ENCODE results near the gene ZG16.

DNA sequence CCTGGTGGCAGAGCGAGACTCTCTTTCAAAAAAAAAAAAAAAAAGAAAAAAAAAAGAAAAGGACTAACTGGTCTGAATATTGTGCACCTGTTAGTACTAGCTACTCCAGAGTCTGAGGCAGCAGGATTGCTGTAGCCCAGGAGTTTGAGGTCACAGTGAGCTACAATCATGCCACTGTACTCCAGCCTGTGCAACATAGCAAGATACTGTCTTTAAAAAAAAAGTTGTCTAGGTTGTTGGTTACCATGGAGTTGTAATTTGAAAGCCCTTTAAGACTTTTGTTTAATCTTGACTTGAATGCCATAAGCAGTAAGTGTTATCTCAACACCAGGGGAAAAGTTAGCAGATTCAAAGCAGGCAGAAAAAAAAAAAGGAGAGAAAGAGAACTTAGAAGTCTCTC is 21.4 kb upstream of the ZG16 start:
- TF ChIP-seq GATA2 (IDR thresholded peaks at IDR 0.05; ENCODE audit: low read depth, low read length), result no peak
- no peak for TF ChIP-seq GATA3 (IDR thresholded peaks at IDR 0.05; ENCODE audit: low read depth, low read length)

Measured in SH-SY5Y (cell line).